Measurements from ENCODE around the gene TSPAN2. TPM values are rescaled to one million over a fixed set of nuclear protein-coding genes. Genes with fewer than 3 reads are reported as not detected.

TSPAN2 gene
- total and polyA plus RNA-seq, 10 donors: 0.59 to 14.7 (median 4.8) TPM

- Histone ChIP-seq H3K4me1 (peaks cover 0 to 69% (median 26%) of the 10 kb centered on the region in 6 donors), H3K27ac (peak overlapping the region in 2 of 8 donors; percentile 85 to 88), H3K4me3 (peak overlapping the region in 3 of 8 donors; percentile 58 to 80 (median 62)), H3K27me3 (replicated peaks in 1 of 7) (peaks cover 0 to 29% (median 12%) of the 10 kb centered on the region in 7 donors), H3K9me3 (no peaks in the 10 kb centered on the region), H3K36me3 (no peaks in the 10 kb centered on the region)
- DNase-seq: no peak
- intact Hi-C loops (cut with DNase I; ENCODE audit: low total_unique reads): no loop called here
- TF ChIP-seq POLR2A (IDR thresholded peaks at IDR 0.05) (no peak), POLR2AphosphoS5 (IDR thresholded peaks at IDR 0.05) (no peak), CTCF (IDR thresholded peaks at IDR 0.05 in 8 of 11, conservative IDR thresholded peaks at IDR 0.05 in 3 of 11) (no peak)
- WGBS, 5 donors: 88 to 92% (median 90%) methylated on average over 5 of the region's 5 CpGs
Observed at GRCh38 chr1:115088115-115088778, 1.1 kb downstream of the TSPAN2 start.

- WGBS, 5 donors: 76 to 83% (median 79%) methylated on average over 9 of the region's 9 CpGs
- DNase-seq: no peak
- TF ChIP-seq CTCF (IDR thresholded peaks at IDR 0.05 in 8 of 11, conservative IDR thresholded peaks at IDR 0.05 in 3 of 11): no peak
- no peak for TF ChIP-seq POLR2AphosphoS5 (IDR thresholded peaks at IDR 0.05)
- TF ChIP-seq POLR2A (IDR thresholded peaks at IDR 0.05): no peak
- H3K36me3 ChIP-seq: no peaks in the 10 kb centered on the region
- no peak overlapping the region for H3K4me3 ChIP-seq
- peaks cover 0 to 57% (median 26%) of the 10 kb centered on the region in 6 donors for H3K4me1 ChIP-seq
- no peaks in the 10 kb centered on the region for H3K9me3 ChIP-seq
- H3K27ac ChIP-seq: peak overlapping the region in 1 of 8 donors; percentile 12
- H3K27me3 ChIP-seq (replicated peaks in 1 of 7): peaks cover 0 to 29% (median 12%) of the 10 kb centered on the region in 7 donors
- intact Hi-C loops (cut with DNase I; ENCODE audit: low total_unique reads): no loop called here
Observed at GRCh38 chr1:115086176-115086830, 3.0 kb downstream of the TSPAN2 start.

GRCh38 chr1:115084902-115085511 is 4.3 kb downstream of the TSPAN2 start:
- TF ChIP-seq POLR2AphosphoS5 (IDR thresholded peaks at IDR 0.05) (no peak), CTCF (IDR thresholded peaks at IDR 0.05 in 8 of 11, conservative IDR thresholded peaks at IDR 0.05 in 3 of 11) (no peak), POLR2A (IDR thresholded peaks at IDR 0.05) (no peak)
- 46 to 60% (median 57%) methylated on average over 9 of the region's 9 CpGs for WGBS, 5 donors
- H3K9me3 ChIP-seq: no peaks in the 10 kb centered on the region

GRCh38 chr1:115082949-115083348 is 6.4 kb downstream of the TSPAN2 start:
- Histone ChIP-seq H3K4me3 (no peak overlapping the region), H3K9me3 (no peaks in the 10 kb centered on the region), H3K27me3 (replicated peaks in 1 of 7) (peaks cover 0 to 7% (median 0%) of the 10 kb centered on the region in 7 donors), H3K27ac (no peak overlapping the region), H3K4me1 (peaks cover 0 to 26% (median 8%) of the 10 kb centered on the region in 6 donors), H3K36me3 (peaks cover 0 to 5% (median 0%) of the 10 kb centered on the region in 6 donors)
- no peak for DNase-seq
- intact Hi-C loops (cut with DNase I; ENCODE audit: low total_unique reads): no loop called here
- no peak for TF ChIP-seq CTCF (IDR thresholded peaks at IDR 0.05 in 8 of 11, conservative IDR thresholded peaks at IDR 0.05 in 3 of 11)
- TF ChIP-seq POLR2AphosphoS5 (IDR thresholded peaks at IDR 0.05): no peak
- TF ChIP-seq POLR2A (IDR thresholded peaks at IDR 0.05): no peak
- 75 to 97% (median 86%) methylated on average over 6 of the region's 6 CpGs for WGBS, 5 donors

More at GRCh38 chr1:115084902-115085511, 4.3 kb downstream of the TSPAN2 start:
- Histone ChIP-seq H3K27me3 (replicated peaks in 1 of 7) (peaks cover 0 to 28% (median 12%) of the 10 kb centered on the region in 7 donors), H3K4me1 (peaks cover 0 to 47% (median 24%) of the 10 kb centered on the region in 6 donors), H3K36me3 (peaks cover 0 to 5% (median 0%) of the 10 kb centered on the region in 6 donors), H3K27ac (peak overlapping the region in 1 of 8 donors; percentile 7), H3K4me3 (no peak overlapping the region)
- intact Hi-C loops (cut with DNase I; ENCODE audit: low total_unique reads): no loop called here
- no peak for DNase-seq
